ENCODE measurements around the gene DAP.

The DAP gene

DNA sequence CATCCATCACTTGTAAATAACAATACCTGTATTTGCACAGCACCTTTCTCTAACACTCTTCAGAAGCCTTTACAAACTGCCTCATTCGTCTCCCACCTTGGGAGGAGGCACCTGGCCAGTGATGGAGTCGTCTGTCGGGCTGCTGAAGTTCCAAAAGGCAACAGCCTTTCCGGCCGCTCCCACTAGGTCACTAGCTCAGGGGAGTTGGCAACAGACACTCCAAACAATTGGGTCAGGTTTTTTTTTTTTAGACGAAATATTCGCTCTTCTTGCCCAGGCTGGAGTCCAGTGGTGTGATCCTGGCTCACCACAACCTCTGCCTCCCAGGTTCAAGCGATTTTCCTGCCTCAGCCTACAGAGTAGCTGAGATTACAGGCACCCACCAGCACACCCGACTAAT, 4.0 kb downstream of the DAP start:
- H3K27ac ChIP-seq (ENCODE audit: low read depth, low read length) = no peak overlapping the region
- H3K27me3 ChIP-seq (ENCODE audit: control insufficient read depth, insufficient read depth, low read length) = no peaks in the 10 kb centered on the region
- no peak overlapping the region for H3K4me3 ChIP-seq (ENCODE audit: low read length)
- H3K4me1 ChIP-seq (ENCODE audit: control insufficient read depth, insufficient read depth, low read length) = no peaks in the 10 kb centered on the region
- no peak overlapping the region for H3K9ac ChIP-seq (ENCODE audit: low read length)
- peaks cover 5% of the 10 kb centered on the region for H3K36me3 ChIP-seq (ENCODE audit: control insufficient read depth, insufficient read depth, low read length)

DNA sequence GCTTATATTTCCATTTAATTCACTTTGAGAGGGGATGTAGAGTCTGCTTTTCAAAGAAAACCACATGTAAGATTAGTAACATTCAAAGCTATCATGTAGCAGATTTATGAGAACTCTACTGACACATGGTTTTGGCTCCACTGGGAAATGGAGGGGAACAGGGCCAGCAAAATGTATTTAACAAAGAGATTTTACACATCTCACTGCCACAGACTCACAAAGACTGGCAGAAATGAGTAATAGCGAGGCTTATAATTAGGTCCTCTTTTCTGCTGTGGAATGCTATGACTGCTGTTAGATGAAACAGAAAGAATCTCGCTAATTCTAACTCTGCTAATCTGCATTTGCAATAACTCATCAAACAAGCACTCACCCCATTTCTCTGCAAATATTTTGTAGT, 4.5 kb downstream of the DAP start:
- no peaks in the 10 kb centered on the region for H3K4me1 ChIP-seq (ENCODE audit: control insufficient read depth, insufficient read depth, low read length)
- no peak overlapping the region for H3K27ac ChIP-seq (ENCODE audit: low read depth, low read length)
- no peak overlapping the region for H3K9ac ChIP-seq (ENCODE audit: low read length)
- no peak overlapping the region for H3K4me3 ChIP-seq (ENCODE audit: low read length)
- peaks cover 5% of the 10 kb centered on the region for H3K36me3 ChIP-seq (ENCODE audit: control insufficient read depth, insufficient read depth, low read length)
- H3K27me3 ChIP-seq (ENCODE audit: control insufficient read depth, insufficient read depth, low read length) = no peaks in the 10 kb centered on the region

DNA sequence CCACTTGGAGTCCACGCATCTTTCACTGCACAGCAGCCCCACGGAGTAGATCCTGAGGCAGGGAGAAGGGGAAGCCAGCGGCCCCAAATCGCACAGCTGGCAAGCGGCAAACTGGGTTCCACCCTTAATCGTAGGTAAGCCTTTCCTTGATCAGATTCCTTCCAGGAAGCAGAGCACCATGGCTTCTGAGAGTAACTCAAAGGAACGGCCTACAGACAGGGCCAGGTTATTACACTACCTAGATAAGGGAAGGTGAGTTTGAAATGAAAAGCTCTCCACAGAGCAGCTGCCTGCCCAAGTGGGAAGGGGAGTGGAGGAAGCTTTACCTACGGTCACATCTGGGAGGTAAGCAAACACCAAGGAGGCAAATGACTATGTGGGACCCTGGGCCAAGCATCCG, 7.9 kb downstream of the DAP start:
- peaks cover 5% of the 10 kb centered on the region for H3K36me3 ChIP-seq (ENCODE audit: control insufficient read depth, insufficient read depth, low read length)
- no peak overlapping the region for H3K27ac ChIP-seq (ENCODE audit: low read depth, low read length)
- no peak overlapping the region for H3K9ac ChIP-seq (ENCODE audit: low read length)
- no peak overlapping the region for H3K4me3 ChIP-seq (ENCODE audit: low read length)
- H3K4me1 ChIP-seq (ENCODE audit: control insufficient read depth, insufficient read depth, low read length) = no peaks in the 10 kb centered on the region
- H3K27me3 ChIP-seq (ENCODE audit: control insufficient read depth, insufficient read depth, low read length) = no peaks in the 10 kb centered on the region

DNA sequence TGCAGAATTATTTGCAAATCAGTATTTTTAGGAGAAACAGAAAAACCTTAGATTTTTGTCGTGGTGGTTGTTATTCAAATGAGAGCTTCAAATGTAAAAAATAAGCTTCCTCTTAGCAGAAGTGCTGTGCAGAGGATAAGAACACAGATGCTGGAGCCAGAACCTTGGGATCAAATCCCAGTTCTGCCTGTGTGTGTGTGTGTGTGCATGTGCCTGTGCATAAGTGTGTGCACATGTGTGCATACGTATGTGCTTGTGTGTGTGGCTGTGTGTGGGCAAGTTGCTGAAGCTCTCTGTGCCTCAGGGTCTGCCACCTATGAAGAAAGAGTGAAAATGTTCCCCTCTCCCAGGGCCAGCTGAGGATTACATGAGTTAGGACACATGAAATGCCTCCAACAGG, 8.6 kb downstream of the DAP start:
- Histone ChIP-seq H3K4me3 (ENCODE audit: low read length) (no peak overlapping the region), H3K4me1 (ENCODE audit: control insufficient read depth, insufficient read depth, low read length) (no peaks in the 10 kb centered on the region), H3K36me3 (ENCODE audit: control insufficient read depth, insufficient read depth, low read length) (peaks cover 5% of the 10 kb centered on the region), H3K27me3 (ENCODE audit: control insufficient read depth, insufficient read depth, low read length) (no peaks in the 10 kb centered on the region), H3K27ac (ENCODE audit: low read depth, low read length) (no peak overlapping the region), H3K9ac (ENCODE audit: low read length) (no peak overlapping the region)

DNA sequence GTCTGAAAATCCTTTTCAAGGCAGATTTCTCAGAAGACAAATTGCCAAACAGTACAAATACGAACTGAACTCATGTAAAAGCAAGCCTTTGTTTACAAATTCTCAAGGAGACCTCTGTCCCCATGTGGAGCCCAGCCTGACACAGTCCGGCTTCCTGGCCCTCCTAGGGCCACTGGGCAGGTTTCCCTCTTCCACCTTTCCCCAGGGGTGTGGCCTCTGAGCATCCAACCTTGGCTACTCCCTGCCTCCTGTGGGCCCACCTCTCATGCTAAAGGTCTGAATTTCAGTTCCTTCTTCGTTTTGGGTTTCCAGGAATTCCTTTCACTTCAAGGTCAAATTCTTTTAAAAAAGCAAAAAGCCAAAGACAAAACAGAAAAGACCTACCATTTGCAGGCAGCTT, 10.1 kb downstream of the DAP start:
- Histone ChIP-seq H3K9ac (ENCODE audit: low read length) (no peak overlapping the region), H3K27me3 (ENCODE audit: control insufficient read depth, insufficient read depth, low read length) (no peaks in the 10 kb centered on the region), H3K4me3 (ENCODE audit: low read length) (no peak overlapping the region), H3K36me3 (ENCODE audit: control insufficient read depth, insufficient read depth, low read length) (peaks cover 5% of the 10 kb centered on the region), H3K27ac (ENCODE audit: low read depth, low read length) (no peak overlapping the region), H3K4me1 (ENCODE audit: control insufficient read depth, insufficient read depth, low read length) (no peaks in the 10 kb centered on the region)

DNA sequence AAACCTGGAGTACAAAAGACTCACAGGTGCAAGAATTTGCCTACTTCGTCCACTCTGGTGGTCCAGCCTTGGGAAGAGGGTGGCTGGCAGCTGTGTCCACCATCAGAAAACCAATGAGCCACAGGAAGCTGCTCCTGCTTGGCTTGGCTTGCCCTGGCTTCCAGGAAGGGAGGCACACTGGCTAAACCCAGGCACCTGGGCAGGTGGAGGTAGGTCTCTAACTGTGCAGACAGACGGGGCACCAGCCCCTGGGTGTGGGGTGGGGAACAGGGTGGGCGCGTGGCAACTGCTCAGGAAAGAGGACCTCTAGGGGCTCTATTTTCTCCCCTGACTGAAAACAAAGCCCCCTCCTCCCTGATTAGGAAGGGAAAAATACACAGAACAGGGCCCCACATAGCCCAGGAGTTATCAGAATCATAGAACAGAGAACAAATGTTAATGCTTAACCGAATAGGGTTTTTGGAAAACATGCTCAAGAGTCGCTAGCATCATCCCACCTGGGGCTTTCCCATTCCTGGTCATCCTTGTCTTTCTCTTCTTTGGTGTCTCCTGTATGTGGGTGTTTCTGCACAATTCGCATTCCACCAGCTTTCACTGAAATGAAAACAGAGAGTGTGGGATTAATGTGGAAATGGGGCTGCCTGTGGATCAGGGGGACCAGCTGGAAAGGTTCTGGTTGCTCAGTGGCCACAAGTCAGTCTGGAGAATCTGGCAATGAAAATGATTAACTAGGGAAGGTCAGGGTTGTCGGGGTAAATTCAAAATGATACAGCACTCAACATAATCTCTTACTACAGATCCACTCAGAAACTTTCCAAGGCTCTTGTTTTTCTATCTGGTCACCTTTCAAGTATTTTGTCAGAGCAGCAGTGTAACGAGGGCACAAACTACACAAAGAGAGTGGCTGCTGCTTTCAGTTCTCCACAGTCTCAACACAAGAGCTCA, 13.1 kb downstream of the DAP start:
- H3K27me3 ChIP-seq (ENCODE audit: control insufficient read depth, insufficient read depth, low read length) = no peaks in the 10 kb centered on the region
- no peak overlapping the region for H3K4me3 ChIP-seq (ENCODE audit: low read length)
- no peaks in the 10 kb centered on the region for H3K4me1 ChIP-seq (ENCODE audit: control insufficient read depth, insufficient read depth, low read length)
- H3K36me3 ChIP-seq (ENCODE audit: control insufficient read depth, insufficient read depth, low read length) = peaks cover 2% of the 10 kb centered on the region
- no peak overlapping the region for H3K9ac ChIP-seq (ENCODE audit: low read length)
- H3K27ac ChIP-seq (ENCODE audit: low read depth, low read length) = no peak overlapping the region

DNA sequence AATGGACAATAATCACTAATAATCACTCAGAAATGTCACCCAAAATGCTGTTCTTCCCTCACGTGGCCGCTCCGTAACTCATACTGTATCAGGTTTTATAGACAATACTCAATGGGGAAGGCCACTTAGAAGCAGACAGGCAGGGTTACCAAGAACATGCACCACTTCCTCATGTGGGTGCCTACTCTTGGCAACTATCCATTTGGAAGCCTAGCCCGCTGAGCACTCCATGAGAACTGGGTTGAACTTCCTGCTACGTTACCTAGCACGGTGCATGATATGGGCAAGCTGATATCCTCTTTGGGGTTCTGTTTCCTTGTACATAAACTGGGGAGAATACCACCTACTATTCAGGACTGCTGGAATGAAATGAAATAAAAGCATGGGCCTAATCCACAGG, 14.3 kb downstream of the DAP start:
- no peak overlapping the region for H3K4me3 ChIP-seq (ENCODE audit: low read length)
- no peaks in the 10 kb centered on the region for H3K27me3 ChIP-seq (ENCODE audit: control insufficient read depth, insufficient read depth, low read length)
- H3K4me1 ChIP-seq (ENCODE audit: control insufficient read depth, insufficient read depth, low read length) = no peaks in the 10 kb centered on the region
- no peak overlapping the region for H3K9ac ChIP-seq (ENCODE audit: low read length)
- no peak overlapping the region for H3K27ac ChIP-seq (ENCODE audit: low read depth, low read length)
- H3K36me3 ChIP-seq (ENCODE audit: control insufficient read depth, insufficient read depth, low read length) = peaks cover 2% of the 10 kb centered on the region

DNA sequence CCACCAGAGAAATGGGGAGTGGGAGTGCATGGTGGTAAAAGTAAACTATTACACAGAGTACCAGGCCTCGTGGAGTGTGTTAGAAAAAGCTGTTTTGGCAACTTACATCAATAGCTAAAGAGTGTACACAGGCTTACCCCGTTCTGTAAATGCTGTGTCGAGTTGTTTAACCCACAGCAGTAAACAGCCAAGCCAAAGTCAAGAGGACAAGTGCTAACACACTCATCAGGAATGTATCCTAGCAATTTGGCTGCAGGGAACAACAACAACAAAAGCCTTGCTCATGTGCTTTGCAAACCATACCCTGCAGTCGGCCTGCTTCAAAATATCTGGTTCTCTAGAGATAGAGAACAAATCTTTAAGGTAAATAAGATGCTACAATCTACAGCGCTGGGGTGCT, 15.9 kb downstream of the DAP start:
- no peak overlapping the region for H3K27ac ChIP-seq (ENCODE audit: low read depth, low read length)
- no peaks in the 10 kb centered on the region for H3K4me1 ChIP-seq (ENCODE audit: control insufficient read depth, insufficient read depth, low read length)
- H3K9ac ChIP-seq (ENCODE audit: low read length) = no peak overlapping the region
- H3K36me3 ChIP-seq (ENCODE audit: control insufficient read depth, insufficient read depth, low read length) = peaks cover 9% of the 10 kb centered on the region
- no peak overlapping the region for H3K4me3 ChIP-seq (ENCODE audit: low read length)
- no peaks in the 10 kb centered on the region for H3K27me3 ChIP-seq (ENCODE audit: control insufficient read depth, insufficient read depth, low read length)

DNA sequence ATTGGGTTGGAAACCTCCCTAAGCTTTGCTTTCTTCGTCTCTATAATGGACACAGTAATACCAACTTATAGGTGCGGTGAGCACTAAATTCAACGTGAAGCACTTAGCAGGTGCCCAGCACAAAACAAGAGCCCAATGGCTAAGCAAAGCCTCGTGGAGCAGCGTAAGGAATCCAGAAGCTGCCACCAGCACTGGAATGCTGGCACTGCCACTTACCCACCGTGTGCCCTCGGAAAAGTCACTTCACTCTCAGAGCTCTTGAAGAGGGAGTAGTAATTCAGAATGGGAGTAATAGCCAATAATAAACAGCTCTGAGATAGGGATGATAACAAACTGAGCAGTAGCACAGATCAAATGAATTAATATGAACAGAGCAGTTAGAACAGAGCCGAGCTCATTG, 16.4 kb downstream of the DAP start:
- Histone ChIP-seq H3K27ac (ENCODE audit: low read depth, low read length) (no peak overlapping the region), H3K4me1 (ENCODE audit: control insufficient read depth, insufficient read depth, low read length) (no peaks in the 10 kb centered on the region), H3K9ac (ENCODE audit: low read length) (no peak overlapping the region), H3K36me3 (ENCODE audit: control insufficient read depth, insufficient read depth, low read length) (peaks cover 9% of the 10 kb centered on the region), H3K27me3 (ENCODE audit: control insufficient read depth, insufficient read depth, low read length) (no peaks in the 10 kb centered on the region), H3K4me3 (ENCODE audit: low read length) (no peak overlapping the region)

DNA sequence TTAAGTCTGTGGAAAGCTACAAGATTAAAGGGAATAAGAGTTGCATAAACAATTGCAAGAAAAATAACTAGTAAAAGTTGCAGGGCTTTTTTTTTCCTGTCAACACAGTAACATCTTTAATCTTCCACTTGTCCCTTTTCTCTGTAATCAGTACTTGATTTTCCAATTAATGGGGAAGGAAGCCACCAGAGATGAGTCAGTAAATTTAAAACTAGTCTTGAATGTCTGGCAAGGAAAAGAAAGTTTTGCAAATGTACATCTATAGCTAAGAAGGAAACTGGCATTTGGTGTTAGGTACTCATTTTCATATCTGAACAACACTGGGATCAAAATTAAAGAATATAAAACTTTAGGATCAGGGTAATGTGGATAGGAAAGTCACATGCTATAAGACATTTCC, 17.1 kb downstream of the DAP start:
- H3K9ac ChIP-seq (ENCODE audit: low read length) = no peak overlapping the region
- H3K4me3 ChIP-seq (ENCODE audit: low read length) = no peak overlapping the region
- no peak overlapping the region for H3K27ac ChIP-seq (ENCODE audit: low read depth, low read length)
- no peaks in the 10 kb centered on the region for H3K27me3 ChIP-seq (ENCODE audit: control insufficient read depth, insufficient read depth, low read length)
- H3K36me3 ChIP-seq (ENCODE audit: control insufficient read depth, insufficient read depth, low read length) = peaks cover 9% of the 10 kb centered on the region
- H3K4me1 ChIP-seq (ENCODE audit: control insufficient read depth, insufficient read depth, low read length) = no peaks in the 10 kb centered on the region

DNA sequence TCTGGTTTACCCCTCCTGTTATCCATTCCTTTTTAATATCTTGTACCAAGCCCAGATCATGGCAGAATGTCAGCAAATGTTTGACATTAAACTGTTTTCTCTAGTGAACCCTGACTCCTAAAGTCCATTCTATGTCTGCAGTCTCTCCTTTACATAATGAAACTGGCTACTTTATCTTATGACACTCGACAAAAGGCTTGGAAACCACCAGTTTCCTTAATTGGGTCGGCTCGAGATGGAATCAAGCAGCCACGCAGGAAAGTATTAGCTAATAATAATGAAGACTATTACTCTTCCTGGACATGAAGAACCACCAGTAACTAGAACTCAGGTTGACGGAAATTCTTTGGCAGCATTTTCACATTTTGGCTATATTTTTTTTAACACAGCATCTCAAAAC, 17.5 kb downstream of the DAP start:
- Histone ChIP-seq H3K9ac (ENCODE audit: low read length) (no peak overlapping the region), H3K27ac (ENCODE audit: low read depth, low read length) (no peak overlapping the region), H3K36me3 (ENCODE audit: control insufficient read depth, insufficient read depth, low read length) (peaks cover 9% of the 10 kb centered on the region), H3K4me3 (ENCODE audit: low read length) (no peak overlapping the region), H3K4me1 (ENCODE audit: control insufficient read depth, insufficient read depth, low read length) (no peaks in the 10 kb centered on the region), H3K27me3 (ENCODE audit: control insufficient read depth, insufficient read depth, low read length) (no peaks in the 10 kb centered on the region)

DNA sequence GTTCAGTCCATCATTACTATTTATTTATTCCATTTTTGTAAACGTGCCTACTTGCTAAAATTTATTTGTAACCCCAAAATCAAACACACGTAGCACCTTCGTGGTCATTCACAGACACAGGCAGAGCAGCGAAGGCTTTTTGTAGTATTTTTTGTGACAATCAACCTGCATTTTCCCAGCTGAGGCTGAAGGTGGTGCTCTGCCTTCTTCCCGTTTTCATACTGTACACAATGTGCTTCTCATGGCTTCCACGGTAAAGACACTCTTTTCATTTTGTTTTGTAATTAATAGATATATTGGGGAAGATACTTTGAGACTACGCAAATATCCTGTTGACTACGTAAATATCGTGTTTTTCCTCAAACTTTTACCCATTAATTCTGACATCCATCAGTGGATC, 19.4 kb downstream of the DAP start:
- Histone ChIP-seq H3K27ac (ENCODE audit: low read depth, low read length) (no peak overlapping the region), H3K36me3 (ENCODE audit: control insufficient read depth, insufficient read depth, low read length) (peaks cover 9% of the 10 kb centered on the region), H3K4me3 (ENCODE audit: low read length) (no peak overlapping the region), H3K9ac (ENCODE audit: low read length) (no peak overlapping the region), H3K27me3 (ENCODE audit: control insufficient read depth, insufficient read depth, low read length) (no peaks in the 10 kb centered on the region), H3K4me1 (ENCODE audit: control insufficient read depth, insufficient read depth, low read length) (no peaks in the 10 kb centered on the region)

DNA sequence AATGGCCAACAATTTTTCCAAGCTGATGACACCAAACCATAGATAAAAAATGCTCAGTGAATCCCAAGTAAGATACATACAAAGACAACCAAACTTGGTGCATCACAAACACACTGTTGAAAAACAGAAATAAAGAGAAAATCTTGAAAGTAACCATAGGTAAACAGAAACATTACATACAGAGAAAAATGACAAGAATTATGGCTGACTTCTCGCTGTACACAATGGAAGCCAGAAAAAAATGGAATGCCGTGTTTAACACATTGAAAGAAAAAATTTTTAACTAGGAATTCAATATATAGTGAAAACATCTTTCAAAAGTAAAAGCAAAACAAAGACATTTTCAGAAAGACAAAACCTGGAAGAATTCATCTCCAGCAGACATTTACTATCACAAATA, 20.6 kb downstream of the DAP start:
- no peak overlapping the region for H3K4me3 ChIP-seq (ENCODE audit: low read length)
- H3K36me3 ChIP-seq (ENCODE audit: control insufficient read depth, insufficient read depth, low read length) = peaks cover 9% of the 10 kb centered on the region

More for the DNA sequence above, 20.6 kb downstream of the DAP start:
- H3K4me1 ChIP-seq (ENCODE audit: control insufficient read depth, insufficient read depth, low read length) = no peaks in the 10 kb centered on the region
- no peak overlapping the region for H3K27ac ChIP-seq (ENCODE audit: low read depth, low read length)
- H3K27me3 ChIP-seq (ENCODE audit: control insufficient read depth, insufficient read depth, low read length) = no peaks in the 10 kb centered on the region
- H3K9ac ChIP-seq (ENCODE audit: low read length) = no peak overlapping the region
